HT-29 (cell line): ENCODE results near the gene PKP2. TPM values are rescaled to one million over a fixed set of nuclear protein-coding genes. Genes with fewer than 3 reads are reported as not detected.

ENCODE experiments used
- DNase-seq: peaks from one replicate; pipeline ENCODE4 v3.0.0-alpha.2; 2015; ENCODE audit warnings: low spot score
- total RNA-seq: library from RNA; depleted of rRNA; stranded (reverse); fragments of >200 nt; shearing (Covaris generic); gene quantifications from 2 replicates; pipeline ENCODE4 v1.2.3, GENCODE V29; 2014

Gene PKP2
- total RNA-seq, 1 experiment from 2014 or later = 34.4 TPM

DNA sequence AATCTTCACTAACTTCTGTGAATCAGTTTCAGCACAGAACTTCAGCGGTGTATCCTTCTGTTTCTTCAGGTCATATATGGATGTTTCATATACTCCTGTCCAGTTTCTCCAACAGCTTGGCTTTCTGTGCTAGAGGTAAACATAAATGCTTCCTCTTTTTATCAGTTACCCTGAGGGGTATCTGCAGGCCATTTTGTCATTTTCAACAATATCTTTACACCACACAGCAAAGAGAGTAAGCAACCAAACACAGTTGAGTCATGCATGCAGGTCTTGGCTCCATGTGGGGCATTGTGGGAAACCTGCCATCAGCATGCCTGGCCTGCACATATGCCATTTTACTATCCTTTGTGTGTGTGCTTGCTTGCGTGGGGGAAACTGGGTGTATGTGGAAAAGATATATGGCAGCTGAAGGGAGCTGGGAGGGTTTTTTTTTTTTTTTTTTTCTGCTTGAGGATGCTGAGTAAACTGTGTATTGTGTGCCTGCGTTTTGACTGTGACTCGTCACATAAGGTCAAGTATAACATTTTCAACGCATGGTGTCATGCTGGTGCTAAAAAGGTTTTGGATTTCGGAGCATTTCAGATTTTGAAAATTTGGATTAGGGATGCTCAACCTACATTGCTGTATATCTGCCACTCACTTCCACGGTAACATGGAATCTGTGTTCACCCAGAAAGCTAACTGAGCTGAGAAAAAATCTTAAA lies 84.7 kb downstream of the PKP2 start:
- no peak for DNase-seq

DNA sequence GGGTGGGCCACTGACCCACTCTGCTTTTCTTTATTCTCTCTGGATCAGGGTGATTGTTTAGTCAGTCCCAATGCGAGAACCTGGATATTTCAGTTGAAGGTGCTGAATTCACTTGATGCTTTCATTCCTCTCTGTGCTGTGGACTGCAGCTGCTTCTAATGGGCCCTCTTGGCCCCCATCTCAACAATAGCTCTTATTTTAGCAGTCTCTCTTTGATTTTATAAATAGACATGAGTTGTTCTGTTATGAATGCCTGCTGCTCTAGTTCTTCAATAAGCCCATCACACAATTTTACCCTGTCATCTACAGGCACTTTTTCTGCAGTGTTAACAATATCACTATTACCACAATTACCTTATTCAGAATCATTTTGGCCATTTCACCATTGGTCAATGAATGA lies 86.7 kb downstream of the PKP2 start:
- no peak for DNase-seq

DNA sequence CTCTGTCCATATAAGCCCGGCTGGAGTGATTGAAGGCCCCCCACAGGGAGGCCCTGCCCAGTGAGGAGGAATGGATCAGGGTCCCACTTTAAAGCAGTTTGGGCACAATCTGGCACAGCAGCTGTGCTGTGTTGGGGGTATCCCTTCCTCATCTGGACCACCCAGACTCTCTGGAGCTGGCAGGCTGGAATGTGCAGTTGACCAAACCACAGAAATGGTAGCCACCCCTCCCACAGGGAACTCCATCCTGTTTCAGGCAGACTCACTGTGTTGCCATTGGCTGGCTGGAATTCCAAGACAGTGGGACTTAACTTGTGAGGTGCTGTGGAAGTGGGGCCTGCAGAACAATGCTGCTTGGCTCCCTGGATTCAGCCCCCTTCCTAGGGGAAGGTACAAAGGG lies 87.4 kb downstream of the PKP2 start:
- DNase-seq = no peak

DNA sequence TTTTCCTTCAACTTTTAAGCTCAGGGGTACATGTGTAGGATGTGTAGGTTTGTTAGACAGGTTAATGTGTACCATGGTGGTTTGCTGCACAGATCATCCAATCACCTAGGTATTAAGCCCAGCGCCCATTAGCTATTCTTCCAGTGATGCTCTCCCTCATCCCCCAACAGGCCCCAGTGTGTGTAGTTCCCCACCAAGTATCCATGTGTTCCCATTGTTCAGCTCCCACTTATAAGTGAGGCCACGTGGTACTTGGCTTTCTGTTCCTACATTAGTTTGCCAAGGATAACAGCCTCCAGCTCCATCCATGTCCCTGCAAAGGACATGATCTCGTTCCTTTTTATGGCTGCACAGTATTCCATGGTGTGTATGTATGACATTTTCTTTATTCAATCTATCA lies 92.3 kb downstream of the PKP2 start:
- no peak for DNase-seq

DNA sequence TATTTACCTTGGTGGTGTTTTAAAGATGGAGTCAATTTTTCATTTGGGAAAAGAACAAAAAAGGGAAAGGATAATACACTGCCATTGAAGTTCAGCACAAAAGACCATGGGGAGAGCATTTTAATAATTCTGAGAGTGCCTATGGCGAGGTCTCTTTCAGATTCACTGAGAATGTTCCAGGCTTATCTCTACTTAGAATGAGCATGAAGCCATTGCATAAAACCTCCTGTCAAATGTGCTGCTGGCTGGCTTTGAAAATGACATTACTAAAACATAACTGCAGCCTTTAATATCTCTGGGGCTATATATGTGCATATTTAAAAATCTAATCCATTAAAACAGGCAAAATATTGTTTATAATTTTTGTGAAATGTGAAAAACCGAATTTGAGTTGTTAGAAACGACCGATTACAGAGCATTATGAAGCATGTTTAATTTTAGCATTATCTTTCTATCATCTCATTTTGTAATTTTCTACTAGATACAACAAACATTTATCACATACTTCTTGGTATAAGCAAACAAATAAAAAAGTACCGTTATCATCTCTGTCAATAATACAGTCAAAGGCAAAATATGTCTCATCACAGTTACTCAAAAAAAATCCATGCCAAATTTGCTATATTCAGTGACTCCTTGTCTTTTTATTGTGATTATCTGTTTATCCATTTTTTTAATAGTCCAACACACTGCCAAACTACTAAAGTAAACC lies 95.2 kb downstream of the PKP2 start:
- no peak for DNase-seq

DNA sequence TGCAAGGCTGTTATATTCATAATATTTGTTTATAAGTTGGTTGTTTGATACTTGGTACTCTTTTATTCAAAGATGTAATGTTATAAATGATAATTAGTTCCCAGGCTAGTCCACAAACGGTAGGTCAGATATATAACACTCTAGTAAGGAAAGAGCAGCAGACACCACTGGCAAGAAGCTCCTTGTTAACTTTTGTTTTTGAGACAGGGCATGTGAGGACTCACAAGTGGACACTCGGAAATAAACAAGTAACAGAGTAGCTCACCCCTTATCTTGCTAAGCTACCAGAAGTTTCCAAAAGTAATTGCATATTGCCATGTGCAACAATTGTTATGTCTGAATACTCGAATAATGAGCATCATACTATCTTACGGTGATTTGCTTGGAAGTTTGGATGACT lies 102.3 kb downstream of the PKP2 start:
- no peak for DNase-seq

DNA sequence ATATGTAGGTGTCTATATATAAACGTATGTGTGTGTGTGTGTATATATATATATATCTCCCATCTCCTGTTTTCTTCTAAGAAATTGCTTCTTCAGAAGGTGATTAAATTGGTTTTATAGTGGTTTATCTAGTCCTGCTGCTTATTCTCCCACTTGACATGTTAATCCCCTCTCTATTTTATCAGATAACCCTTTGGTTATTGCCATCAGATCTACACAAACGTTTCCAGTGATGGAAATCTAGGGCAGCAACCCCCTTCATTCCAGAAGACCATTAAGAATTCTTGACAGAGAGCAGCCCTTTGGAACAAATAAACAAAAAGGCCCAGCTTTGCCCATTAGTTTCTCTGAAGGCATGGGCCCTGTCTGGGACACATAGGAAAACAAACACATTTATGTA lies 106.7 kb downstream of the PKP2 start:
- DNase-seq = no peak

DNA sequence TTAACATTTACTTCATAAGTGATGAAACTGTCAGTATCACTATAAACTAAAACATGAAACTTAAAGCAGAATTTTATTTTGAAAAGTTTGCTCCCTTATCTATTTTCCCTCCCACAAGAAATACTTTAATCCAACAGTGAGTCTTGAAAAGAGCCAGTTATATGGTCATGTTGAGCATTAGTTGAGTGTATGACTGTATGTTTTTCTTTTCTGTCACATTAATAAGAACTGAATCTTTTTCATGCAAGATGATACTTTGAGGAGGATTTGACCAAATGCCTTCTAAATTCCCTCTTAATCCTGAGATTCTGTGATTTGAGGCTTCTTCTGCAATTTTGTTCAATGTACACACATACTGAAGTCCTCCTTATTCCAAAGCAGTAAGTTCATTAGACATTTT lies 107.1 kb downstream of the PKP2 start:
- no peak for DNase-seq

DNA sequence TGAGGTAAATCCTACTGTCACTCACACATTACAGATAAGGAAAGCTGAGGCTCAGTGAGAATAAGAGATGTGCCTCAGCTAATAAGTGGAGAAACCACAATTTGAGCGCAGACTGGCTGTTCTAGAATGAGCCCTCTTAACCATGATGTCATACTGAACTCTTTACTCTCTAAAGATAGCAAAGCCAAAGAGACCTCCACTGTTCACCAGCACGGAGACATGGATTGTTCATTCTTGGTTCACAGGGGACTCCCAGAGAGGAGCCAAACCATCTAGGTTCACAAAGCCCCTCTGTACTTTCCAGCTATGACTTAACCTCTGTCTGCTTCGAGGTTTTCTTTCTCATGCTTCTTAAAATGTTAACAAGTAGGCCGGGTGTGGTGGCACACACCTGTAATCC lies 108.2 kb downstream of the PKP2 start:
- no peak for DNase-seq

DNA sequence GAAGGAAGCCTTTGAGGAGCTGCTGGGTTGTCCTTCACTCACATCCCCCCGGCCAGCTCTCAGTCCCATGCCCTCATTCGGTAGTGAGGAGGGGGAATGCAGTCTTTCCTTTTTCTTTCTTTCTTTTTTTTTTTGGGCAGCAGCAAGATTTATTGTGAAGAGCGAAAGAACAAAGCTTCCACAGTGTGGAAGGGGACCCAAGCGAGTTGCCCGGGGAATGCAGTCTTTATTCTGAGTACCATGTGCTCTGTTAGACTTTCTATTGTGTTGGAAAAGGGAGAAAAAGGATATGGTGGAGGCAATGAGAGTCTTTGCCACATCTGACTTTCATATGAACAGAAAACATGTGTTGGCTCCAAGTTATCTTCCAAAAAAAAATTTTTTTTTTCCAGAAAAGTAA lies 111.0 kb downstream of the PKP2 start:
- DNase-seq = no peak

DNA sequence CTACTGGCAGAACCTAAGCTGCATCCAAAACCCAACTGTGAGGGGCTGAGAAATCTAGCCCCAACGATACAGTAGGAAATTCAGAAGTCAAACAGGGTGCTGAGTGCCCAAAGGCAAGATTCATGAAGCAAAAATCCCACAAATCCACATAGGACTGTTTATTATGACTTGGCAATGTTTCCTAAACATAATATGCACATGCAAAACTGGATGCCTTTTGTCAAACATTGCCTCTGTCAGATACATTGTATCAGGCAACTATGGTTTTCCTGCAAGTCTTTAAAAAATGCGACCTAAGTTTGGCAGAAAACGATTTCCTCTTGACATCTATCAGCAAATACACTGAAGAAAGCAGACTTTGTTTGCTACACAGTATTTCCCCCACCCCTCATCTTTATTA lies 113.5 kb downstream of the PKP2 start:
- DNase-seq = no peak

DNA sequence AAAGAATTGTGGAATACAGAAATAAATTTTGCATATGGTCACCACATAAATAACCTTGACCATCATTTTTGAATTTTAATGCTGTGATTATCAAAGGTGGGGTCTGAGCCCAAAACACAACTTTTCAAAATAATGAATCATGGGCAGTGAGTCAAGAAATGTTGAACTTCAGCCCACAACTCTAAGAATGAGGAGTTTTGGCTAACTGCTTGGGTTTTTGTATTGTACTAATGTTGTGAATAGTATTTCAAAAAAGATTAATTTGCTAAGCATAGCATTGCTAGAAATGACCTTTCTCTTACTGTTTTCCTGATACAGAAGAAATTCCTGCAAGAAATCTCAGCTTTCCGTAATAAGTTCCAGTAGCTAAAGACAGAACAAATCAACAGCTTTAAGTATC lies 116.5 kb downstream of the PKP2 start:
- DNase-seq = no peak

DNA sequence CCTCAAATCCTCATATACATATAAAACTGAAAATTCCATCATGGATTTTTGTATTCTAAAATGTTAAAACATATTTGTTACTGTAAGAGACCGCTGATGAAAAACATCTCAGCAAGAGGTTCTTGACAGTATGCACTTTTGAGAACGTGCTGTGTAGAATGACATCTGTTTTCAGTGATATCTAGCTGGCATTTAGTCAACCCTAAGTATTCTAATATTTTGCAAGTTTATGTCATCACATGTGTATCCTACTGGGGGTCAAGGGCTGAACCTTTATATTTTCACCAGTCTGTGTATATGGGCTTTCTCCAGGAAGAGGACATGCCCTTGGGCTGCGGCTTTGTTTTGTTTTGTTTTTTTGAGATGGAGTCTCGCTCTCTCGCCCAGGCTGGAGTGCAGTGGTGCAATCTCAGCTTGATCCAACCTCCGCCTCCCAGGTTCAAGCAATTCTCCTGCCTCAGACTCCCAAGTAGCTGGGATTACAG lies 118.8 kb downstream of the PKP2 start:
- no peak for DNase-seq

DNA sequence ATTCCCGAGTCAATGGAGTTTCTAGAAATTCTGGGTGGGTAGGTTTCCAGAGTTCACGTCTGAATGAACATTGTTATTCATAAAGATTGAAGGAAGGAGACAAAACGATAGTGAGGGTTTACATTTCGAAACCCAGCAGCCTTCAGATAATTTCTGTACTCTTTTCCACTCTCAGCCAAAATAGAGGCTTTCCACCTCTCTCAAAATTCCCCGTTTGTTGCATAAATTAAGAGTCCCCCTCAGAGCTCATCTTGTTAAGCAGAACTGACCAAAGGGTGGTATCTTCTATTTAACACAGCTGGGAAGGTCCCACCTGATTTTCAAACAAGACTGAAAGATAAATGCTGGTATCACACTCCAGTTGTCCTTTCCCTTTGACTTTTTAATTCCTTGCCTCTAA lies 119.4 kb downstream of the PKP2 start:
- DNase-seq = no peak

DNA sequence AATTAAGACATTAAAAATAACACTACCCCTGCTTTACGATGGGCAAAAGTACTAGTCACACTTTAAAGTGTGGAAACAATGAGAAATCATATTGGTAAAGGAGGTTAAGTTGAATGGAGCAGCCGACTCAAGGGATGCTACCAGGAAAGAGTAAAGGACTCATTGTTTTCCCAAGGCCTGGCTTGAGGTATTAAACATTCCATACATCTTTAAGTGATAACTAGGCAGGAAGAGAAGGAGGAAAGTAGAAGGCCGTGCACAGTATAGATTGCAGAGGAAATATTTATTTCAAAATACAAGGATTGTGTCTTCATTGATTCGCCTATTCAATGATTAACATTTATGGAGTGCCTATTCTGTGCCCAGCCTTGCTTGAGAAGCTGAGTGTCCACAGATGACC lies 120.3 kb downstream of the PKP2 start:
- no peak for DNase-seq

DNA sequence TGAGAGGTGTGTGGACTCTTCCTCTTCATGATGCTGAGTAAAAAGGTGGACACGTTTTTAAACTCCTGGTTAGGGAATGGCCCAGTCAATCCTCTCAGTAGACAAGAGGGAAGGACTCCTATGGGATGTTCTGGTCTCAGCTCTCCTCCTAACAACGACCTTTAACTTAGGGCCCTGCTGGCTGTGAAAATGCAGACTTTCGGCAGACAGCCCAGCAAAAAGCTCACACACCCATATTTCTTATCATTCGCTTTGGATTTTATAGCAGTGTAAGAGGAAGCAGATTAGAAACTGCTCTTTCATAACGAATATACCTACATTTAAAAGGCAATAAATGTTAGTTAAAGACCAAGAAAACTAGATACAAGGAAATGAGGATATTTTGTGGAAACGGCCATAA lies 122.9 kb downstream of the PKP2 start:
- no peak for DNase-seq

DNA sequence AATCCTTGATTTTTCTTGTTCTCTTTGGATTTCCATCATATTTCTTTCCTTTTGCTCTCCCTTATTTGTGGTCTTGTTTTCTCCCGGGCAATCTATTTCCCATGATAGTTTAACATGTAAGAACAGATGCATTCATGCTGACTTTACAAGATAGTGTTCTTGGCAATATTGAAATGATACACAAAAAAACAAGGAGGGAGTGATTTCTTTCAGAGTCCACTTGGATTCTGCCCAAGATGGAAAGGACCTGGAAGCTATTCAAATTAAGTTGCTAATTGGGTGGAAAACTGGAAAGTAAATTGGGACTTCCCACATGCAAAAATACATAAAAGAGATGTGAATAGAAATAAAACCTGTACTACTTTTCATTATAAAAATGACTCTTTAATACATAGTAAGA lies 126.4 kb downstream of the PKP2 start:
- DNase-seq = no peak

DNA sequence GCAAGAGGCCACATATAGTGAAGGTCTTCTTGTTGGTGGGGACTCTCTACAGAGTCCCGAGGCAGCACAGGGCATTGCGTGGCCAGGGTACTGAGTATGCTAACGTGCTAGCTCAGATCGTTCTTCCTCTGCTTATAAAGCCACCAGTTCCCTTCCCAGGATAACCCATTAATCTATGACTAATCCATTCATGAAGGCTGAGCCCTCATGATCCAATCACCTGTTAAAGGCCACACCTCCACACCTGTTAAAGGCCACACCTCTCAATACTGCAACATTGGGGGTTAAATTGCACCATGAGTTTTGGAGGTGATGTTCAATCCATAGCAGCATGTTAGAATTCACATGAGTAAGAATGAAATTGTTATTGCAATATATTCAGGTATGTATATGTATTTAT lies 128.1 kb downstream of the PKP2 start:
- peak; percentile 12 for DNase-seq

DNA sequence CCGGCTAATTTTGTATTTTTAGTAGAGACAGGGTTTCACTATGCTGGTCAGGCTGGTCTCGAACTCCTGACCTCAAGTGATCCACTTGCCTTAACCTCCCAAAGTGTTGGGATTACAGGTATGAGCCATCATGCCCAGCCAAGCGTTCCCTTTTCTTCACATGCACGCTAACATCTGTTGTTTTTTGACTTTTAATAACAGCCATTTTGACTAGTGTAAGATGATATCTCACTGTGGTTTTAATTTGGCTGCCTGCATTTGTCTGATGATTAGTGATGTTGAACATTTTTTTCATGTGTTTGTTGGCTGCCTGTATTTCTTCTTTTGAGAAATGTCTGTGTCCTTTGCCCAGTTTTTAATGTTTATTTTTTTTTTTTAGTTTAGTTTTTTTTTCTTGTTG lies 130.7 kb downstream of the PKP2 start:
- no peak for DNase-seq

DNA sequence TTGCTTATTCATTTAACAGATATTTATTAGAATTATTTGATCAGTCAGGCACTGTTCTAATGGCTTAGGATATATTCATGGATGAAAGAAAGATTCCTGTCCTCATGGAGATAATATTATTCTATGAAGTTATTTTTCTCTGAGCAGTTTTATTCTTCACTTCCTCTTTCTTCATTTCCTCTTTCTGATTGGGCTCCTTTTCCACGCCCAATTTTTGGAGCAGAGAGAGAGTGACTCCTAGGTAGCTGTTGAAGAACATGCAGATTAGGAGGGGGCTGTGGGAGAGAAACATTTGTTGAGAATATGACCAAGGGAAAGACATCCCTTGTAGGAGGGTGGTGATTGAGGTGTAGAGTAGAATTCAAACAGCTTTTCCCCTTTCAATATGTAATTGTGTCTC lies 134.9 kb downstream of the PKP2 start:
- no peak for DNase-seq

DNA sequence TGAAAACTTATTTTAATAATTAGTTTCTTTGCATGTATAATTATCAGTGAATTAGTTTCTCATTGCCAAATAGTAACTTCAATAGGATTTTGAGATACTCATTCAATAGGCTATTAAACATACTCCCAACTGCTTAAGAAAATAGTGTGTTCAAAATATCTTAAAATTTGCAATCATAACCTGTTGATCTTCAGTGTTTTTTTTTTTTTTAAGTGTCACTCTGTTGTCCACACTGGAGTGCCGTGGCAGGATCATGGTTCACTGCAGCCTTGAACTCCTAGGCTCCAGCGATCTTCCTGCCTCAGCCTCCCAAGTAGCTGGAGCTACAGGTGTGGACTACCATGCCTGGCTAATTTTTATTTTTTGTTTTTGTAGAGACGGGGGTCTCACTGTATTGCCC lies 139.4 kb downstream of the PKP2 start:
- no peak for DNase-seq

DNA sequence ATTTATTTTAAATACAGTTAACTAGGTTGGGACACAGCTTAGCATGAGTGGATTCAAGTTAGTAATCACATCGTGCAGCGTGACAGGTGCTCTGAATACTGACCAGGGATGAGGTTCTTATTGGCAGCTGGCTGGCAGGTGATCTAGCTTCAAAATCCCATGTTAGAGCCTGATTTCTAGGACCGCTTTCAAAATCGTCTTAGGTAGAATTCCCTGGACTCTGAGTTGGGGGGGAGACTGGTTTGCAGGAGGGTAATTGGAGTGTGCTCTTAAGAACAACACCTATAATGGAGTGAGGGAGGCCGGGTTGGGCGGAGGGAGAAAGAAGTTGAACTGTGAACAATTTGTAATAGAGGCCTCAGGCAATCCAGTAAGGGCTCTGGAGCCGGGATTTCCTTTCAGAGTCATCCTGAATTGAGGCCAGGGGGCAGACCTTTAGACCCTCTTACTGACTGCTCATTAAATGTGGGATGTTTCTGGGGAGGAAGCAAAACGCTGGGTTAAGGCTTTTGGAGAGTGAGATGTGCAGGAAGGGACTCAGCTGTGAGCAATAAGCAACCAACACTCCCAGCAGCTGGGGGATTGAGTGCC lies 140.0 kb downstream of the PKP2 start:
- no peak for DNase-seq
